Activated naive CD4-positive, alpha-beta T cell treated with anti-CD3 and anti-CD28 coated beads, Interleukin-2, amount 50 U/mL, for 16 hours (primary cell): ENCODE measurements around the gene LDLRAD4.
A peak's percentile ranks its signal among the peaks of the same experiment; 100 is the strongest.

Experiments used
- DNase-seq: peaks from one replicate; pipeline ENCODE4 v3.0.0-alpha.2; 2020

The LDLRAD4 gene

GRCh38 chr18:13206301-13206700 lies 12.3 kb upstream of the LDLRAD4 start:
- DNase-seq = no peak

DNA sequence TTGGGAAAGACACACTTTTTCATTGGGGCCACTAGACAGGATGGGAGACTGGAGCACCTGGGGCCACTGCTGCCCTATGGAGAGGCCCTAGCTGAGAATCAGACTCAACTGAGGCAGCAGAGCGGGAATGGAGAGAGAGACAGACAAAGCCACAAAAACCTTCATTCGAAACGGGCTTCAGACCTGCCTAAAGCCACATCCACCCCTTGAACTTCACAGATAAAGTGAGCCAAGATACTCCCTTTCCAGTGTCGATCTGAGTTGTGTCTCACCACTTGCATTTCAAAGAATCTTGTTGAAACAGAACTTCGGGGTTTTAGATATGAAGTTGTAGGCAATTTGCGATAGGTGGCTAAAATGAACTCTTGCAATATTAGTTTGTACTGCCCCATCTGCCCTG lies 11.3 kb upstream of the LDLRAD4 start:
- no peak for DNase-seq

DNA sequence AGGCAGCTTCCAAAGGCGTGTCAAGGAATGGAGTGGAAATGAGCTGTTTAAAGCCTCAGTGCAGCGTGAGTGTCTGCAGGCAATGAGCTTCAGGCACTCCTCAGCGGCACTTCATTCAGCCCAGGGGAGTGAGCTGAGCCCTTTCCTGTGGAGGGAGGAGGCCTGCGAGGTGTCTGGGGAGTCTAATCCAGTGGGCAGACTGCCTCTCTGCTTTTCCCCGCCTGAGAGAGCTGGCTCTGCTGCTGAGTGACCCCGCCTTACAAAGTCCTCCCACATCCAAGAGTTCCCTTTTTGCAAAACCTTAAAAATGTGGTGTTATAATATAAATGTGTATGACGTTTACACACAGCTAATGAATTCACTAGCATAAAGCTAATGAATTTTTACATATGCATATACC lies 7.0 kb upstream of the LDLRAD4 start:
- DNase-seq = no peak

DNA sequence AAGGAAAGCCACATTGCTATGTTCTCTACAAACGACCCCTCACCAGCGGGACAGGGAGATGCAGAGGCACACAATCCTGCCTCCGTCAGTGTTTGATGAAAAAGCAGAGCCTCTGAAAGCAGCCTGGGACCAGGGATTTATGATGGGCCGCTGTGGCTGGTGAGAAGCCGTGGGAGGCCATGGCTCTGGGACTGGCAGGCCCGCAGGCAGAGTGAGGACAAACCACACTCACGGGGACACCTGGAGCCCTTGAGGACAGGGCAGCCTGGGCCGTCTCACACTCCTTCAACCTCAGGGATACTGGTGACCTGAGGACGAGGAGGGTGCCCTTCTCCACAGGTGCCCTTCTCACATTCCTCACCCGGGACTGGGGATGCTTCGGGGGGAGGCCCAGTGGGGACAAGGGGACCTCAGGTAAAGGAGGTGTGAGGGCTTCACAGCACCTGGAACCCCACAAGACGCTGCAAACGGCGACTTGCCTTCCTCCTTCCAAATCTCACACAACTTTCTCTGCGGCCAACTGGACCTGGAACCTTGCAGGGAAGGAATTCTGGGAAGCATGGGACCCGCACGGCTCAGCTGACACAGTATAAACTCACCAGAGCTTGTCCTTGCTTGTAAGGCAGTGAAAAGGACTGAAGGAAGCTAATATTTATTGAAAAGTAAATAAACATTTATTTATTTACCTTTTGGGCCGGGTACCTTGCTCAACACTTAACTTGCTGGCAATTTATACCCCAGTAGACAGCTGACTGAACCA lies 5.3 kb upstream of the LDLRAD4 start:
- no peak for DNase-seq

GRCh38 chr18:13214609-13215008 lies 4.0 kb upstream of the LDLRAD4 start:
- no peak for DNase-seq

- peak; percentile 47 for DNase-seq
These were observed 2.4 kb upstream of the LDLRAD4 start for GRCh38 chr18:13216092-13216582.

DNA sequence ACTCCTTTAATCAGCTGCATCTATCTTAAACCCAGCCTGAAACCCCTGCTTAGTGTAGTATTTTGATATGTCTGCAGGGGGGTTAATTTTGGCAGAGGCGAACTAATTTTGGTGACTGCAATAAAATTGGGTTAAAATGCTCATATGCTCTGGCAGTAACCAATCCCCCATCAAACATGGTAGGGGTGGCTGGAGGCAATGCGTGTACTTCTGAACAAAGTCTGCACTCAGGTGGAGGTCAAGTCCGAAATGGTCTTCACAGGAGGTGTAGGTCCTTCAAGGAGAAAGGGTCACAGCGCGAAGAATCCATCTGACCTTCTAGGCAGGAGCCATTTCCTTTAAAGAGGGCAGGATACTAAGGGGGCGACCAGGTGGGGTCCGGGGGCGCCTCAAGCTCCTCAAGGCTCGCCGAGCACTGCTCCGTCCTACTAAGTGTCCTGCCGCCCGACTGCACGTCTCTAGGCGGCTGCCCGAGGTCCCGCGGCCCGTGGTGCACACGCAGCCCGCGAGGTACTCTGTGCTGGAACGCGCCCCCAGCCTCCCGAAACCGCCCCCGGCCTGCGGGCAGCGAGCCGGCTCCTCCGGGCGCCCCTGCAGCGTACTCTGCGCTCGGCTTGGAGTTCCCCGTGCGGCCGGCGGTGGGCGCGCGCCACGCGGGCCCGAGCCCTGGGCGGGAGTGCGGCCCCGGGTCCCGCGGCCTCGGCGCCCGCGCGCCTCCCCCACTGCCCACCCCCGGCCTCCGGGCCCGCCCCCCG lies 1.7 kb upstream of the LDLRAD4 start:
- peak; percentile 53 for DNase-seq

GRCh38 chr18:13217466-13217961 lies 1.0 kb upstream of the LDLRAD4 start:
- DNase-seq = peak; percentile 61

GRCh38 chr18:13217971-13218367 lies 591 bp upstream of the LDLRAD4 start:
- DNase-seq = no peak

- no peak for DNase-seq
These were observed 437 bp downstream of the LDLRAD4 start for GRCh38 chr18:13218997-13219396.

DNA sequence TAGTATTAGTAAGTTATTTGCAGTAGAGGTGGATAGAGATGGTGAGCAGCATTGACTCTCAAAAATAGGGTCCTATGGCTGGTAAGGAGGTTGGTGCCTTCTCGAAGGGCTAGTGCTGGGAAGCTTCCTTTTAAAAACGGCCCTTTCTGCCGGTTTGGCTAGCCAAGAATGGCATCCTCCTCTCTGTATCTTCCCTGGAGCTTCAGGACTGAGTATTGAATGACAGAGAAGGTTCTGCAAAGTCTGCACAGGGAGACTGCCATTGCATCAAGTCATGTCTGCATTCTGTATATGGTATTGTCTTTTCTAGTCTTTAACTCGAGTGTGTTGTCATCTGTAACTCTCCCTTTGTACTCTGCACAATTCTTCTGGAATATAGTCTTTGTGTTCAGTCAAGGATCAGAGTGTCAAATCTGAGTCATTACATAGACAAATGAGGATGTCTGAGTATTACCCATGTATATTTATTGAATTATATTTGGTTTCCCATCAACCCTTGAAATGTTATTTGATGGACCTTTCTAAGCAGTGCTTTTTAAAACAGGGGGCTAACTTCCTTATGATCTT lies 1.1 kb downstream of the LDLRAD4 start:
- no peak for DNase-seq

GRCh38 chr18:13220361-13220991 lies 1.9 kb downstream of the LDLRAD4 start:
- DNase-seq = no peak

DNA sequence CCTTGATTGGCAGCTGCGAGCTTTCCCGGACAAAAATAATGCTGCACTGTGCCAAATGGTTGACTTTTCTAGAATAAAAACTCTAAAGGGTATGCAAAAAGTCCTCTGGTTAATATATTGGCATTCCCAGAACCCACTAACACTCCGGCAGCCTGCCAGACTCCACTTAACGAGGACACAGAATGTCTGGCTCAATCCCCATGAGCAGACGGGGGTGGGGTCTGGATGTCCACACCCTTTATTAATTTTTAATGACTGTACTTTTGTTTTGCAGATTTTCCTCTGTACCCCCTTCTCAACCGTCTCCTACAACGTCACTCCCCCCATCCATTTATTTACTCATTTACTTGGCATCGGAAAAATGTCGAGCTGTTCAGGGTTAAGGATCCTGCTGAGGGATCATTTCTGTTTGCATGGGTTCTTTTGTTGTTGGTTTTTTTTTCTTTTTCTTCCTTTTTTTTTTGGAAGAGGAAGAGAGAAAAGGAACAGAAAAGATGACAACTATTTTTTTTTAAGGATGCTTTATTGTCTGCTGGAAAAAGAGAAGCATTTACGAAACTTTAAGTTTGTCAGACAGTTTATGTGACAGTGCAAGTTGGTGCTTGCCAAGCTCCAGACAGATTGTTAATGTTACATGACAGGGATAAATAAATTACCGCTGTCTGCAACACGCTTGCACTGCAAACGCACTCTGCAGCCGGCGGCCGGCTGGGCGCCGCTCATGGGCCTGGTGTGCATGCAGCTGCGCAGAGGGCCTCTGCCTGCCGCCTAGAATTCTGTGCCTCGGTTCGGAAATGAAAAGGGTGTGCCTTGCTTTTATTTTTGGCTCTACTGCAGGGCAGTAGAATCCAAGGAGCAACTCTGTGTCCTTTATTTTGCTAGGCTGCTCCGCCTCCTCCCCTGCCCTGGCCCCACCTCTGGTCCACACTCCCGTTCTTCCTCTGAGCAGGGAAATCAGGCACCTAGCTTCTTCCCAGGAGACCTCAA lies 3.6 kb downstream of the LDLRAD4 start:
- no peak for DNase-seq

DNA sequence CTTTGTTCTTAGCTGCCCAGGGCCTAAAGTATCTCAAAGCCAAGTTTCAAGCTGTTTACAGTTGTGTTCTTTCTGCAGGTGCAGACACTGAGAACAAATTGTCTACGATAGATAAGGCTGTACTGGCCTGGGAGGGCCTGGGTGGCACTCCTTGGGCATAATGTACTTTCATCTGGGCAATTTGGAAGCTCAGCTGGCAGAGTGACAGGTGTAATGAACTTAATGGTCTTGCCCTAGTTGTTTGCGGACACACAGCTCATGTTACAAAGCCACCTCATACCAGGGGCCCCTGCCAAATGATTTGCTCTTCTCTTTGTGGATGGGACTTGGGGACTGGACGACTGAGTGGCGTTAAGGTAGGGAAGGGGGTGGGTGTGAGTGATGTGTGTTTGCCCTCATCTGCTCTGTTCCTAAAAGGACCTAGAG lies 4.3 kb downstream of the LDLRAD4 start:
- no peak for DNase-seq

DNA sequence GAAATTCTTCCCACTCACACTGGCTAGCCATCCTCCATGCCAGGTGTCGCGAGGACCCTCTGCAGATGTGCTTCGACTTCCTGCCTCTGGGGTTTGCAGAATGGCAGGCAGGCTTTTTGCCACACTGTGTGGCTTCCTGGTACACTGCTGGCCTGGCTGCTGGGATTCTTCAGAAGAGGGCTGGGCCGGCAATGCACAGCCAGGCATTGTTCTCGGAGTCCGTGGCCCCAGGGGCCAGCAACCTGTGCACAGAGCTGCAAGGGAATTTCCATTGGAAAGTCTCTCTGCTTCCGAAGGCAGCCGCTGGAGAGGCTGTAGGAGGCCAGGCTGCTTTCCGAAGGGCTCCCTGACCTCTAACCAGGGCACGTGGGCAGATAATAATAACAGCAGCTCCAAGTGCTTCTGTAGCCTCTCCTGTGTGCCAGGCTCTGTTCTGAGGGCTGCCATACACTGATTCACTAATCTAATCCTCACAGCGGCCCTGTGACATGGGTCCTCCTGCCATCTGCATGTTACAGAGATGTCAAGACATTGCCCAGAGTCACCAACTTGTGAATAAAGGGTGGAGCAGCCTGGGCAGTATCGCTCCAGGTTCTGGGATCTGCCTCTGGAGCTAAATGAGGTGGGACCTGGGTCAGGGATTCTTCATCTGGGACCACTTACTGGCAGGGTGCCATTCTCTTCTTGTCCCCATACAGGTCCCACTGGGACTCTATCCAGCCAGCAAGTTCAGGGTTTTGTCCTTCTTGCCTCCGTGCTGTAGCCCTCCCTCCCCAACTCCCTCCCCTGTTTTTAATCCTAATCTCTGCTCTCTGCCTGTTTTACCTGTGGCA lies 5.0 kb downstream of the LDLRAD4 start:
- no peak for DNase-seq

DNA sequence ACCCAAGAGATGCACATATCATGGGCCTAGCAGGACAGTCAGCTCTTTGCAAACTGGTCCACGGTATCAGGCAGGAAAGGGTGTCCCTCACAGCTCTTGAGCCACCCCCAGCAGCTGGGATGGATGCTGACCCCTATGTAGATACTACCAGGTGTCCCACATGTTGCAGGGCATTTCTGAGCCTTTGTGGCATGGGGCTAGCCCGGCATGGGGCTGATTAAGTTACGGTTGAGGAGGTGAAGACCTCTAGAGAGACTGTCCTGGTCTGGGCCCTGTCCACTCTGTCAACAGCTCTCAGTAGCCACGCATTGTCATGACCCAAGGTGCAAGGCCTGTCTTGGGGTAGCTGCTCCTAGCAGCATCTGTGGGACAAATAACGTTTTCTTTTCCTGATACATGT lies 6.7 kb downstream of the LDLRAD4 start:
- DNase-seq = no peak

- no peak for DNase-seq
These were observed 8.1 kb downstream of the LDLRAD4 start for GRCh38 chr18:13226533-13227144.

DNA sequence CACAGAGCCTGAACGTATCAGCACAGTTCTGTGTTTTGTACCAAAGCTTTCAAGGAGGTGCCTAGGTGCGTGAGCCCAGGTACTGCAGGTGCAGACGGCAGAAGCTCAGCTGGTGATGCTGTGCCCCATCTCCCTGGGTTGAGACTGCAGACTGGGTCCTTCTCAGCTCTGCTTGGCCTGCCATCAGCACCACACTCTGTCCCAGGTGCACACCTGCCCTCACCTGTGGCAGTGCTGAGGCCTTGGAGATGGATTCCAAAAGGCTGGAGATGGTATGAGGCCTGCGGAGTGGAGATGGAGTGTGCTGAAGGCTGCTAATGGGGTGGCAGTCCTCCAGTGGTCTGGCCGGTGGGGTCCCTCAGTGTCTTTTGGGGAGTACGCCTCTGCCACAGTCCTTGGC lies 9.3 kb downstream of the LDLRAD4 start:
- DNase-seq = no peak

DNA sequence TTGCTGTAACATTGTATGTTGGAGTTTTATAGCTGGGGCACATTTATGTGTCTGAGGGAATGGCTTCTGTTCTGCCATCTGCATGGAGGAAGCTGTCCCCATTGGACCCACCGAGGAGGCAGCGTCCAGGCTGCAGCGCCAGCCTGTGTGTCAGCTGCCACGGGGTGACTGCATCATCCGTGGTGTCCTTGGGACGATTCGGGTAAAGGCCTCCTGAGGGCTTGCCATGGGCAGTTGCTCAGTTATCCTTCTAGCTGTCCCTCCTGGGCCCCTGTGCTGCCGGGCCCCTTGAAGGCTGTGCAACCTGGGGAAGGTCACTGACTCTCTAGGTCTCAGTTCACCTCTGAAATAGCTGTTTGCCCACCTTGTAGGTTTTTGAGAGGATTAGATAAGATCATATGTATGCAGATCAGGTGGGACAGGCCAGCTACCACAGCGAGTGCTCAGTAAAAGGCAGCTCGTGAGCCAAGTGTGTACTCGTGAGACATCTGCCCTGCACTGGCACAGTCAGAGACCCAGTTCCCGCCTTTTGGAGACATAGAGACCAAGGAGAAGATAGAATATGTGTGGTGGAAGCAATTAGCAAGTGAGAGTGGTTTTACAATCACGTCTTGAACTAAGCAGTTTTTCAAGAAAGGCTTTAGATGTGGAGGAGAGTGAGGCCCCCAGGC lies 10.6 kb downstream of the LDLRAD4 start:
- DNase-seq = no peak

DNA sequence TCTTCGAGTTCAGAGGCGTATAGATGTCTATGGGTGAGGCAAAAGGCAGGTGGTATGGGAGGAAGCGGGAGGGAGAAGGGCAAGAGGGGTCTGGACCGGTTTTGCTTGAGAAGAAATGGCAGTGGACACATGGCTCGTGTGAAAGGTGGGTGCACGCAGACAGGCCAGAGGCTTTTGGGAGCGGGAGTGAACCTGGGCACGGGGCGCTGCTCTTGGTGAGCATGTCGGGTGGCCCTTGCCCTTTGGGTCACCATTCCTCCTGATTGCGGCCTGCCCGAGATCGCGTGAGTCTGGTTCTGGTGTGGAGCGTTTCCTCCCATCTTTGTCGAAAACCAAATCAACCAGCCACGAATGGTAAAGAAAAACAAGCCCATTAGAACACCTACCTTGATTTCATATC lies 12.6 kb downstream of the LDLRAD4 start:
- DNase-seq = no peak
